Ammon's horn (tissue), 1 donor: ENCODE measurements around the gene IGSF10.
A peak's percentile ranks its signal among the peaks of the same experiment; 100 is the strongest.

Experiments
- DNase-seq: peaks from one replicate; pipeline ENCODE4 v3.0.0-alpha.2; 2016; ENCODE audit warnings: low spot score

IGSF10 gene

GRCh38 chr3:151462991-151463390 is 2.1 kb upstream of the IGSF10 start:
- no peak for DNase-seq

- DNase-seq, result no peak
Measured at GRCh38 chr3:151462278-151462780, 1.5 kb upstream of the IGSF10 start.

- DNase-seq, result no peak
Measured at GRCh38 chr3:151460228-151460627, 633 bp downstream of the IGSF10 start.

- peak; percentile 15 for DNase-seq
Measured at GRCh38 chr3:151459358-151459757, 1.5 kb downstream of the IGSF10 start.

GRCh38 chr3:151456065-151456464 is 4.8 kb downstream of the IGSF10 start:
- no peak for DNase-seq

GRCh38 chr3:151452841-151453240 is 8.0 kb downstream of the IGSF10 start:
- DNase-seq, result no peak

- DNase-seq, result no peak
Measured at GRCh38 chr3:151452368-151452767, 8.5 kb downstream of the IGSF10 start.

GRCh38 chr3:151446002-151446340 is 14.9 kb downstream of the IGSF10 start:
- no peak for DNase-seq

- DNase-seq, result no peak
Measured at GRCh38 chr3:151445273-151446001, 15.4 kb downstream of the IGSF10 start.

GRCh38 chr3:151443583-151443982 is 17.3 kb downstream of the IGSF10 start:
- no peak for DNase-seq

- no peak for DNase-seq
Measured at GRCh38 chr3:151440940-151441339, 19.9 kb downstream of the IGSF10 start.

- DNase-seq, result peak; percentile 67
Measured at GRCh38 chr3:151439652-151440125, 21.2 kb downstream of the IGSF10 start.

- DNase-seq, result no peak
Measured at GRCh38 chr3:151437906-151438305, 23.0 kb downstream of the IGSF10 start.

- no peak for DNase-seq
Measured at GRCh38 chr3:151436675-151437446, 24.0 kb downstream of the IGSF10 start.

- DNase-seq, result no peak
Measured at GRCh38 chr3:151434151-151434890, 26.5 kb downstream of the IGSF10 start.

- no peak for DNase-seq
Measured at GRCh38 chr3:151432616-151433372, 28.1 kb downstream of the IGSF10 start.

- no peak for DNase-seq
Measured at GRCh38 chr3:151431940-151432339, 28.9 kb downstream of the IGSF10 start.

- DNase-seq, result no peak
Measured at GRCh38 chr3:151430821-151431484, 29.9 kb downstream of the IGSF10 start.

- DNase-seq, result peak; percentile 33
Measured at GRCh38 chr3:151428386-151428785, 32.5 kb downstream of the IGSF10 start.

- no peak for DNase-seq
Measured at GRCh38 chr3:151426341-151426657, 34.6 kb downstream of the IGSF10 start.

- DNase-seq, result no peak
Measured at GRCh38 chr3:151425627-151426340, 35.1 kb downstream of the IGSF10 start.
